WTC11 (cell line): Measurements from ENCODE around the gene SAFB2.

Experiments
- CTCF ChIP-seq: fragments of 200-600 bp; IDR thresholded peaks from 2 replicates; pipeline ENCODE4 v1.8.0; 2022; ENCODE audit warnings: antibody characterized with exemption
- ESRRA ChIP-seq: sonication (generic); formaldehyde crosslinking; IDR thresholded peaks from 2 replicates; pipeline ENCODE4 v1.8.1; 2022; ENCODE audit warnings: mild to moderate bottlenecking, missing genetic modification reagents, borderline replicate concordance
- HMGXB4 ChIP-seq: sonication (generic); formaldehyde crosslinking; IDR thresholded peaks from 2 replicates; pipeline ENCODE4 v1.8.1; 2023; ENCODE audit warnings: mild to moderate bottlenecking, moderate library complexity, missing genetic modification reagents
- IRF1 ChIP-seq: sonication (generic); formaldehyde crosslinking; IDR thresholded peaks from 2 replicates; pipeline ENCODE4 v1.8.0; 2023; ENCODE audit warnings: missing genetic modification reagents
- IRF2 ChIP-seq: sonication (generic); formaldehyde crosslinking; IDR thresholded peaks from 2 replicates; pipeline ENCODE4 v1.8.0; 2022; ENCODE audit warnings: low read depth, missing genetic modification reagents, borderline replicate concordance
- JUN ChIP-seq: sonication (generic); formaldehyde crosslinking; IDR thresholded peaks from 2 replicates; pipeline ENCODE4 v1.8.0; 2023; ENCODE audit warnings: mild to moderate bottlenecking, missing genetic modification reagents
- KAT7 ChIP-seq: sonication (generic); formaldehyde crosslinking; IDR thresholded peaks from 2 replicates; pipeline ENCODE4 v1.8.1; 2023; ENCODE audit warnings: missing genetic modification reagents, mild to moderate bottlenecking, borderline replicate concordance
- NR2C2 ChIP-seq: sonication (generic); formaldehyde crosslinking; IDR thresholded peaks from 2 replicates; pipeline ENCODE4 v1.8.0; 2022; ENCODE audit warnings: mild to moderate bottlenecking, missing genetic modification reagents
- PREB ChIP-seq: sonication (generic); formaldehyde crosslinking; IDR thresholded peaks from 2 replicates; pipeline ENCODE4 v1.8.1; 2022; ENCODE audit warnings: mild to moderate bottlenecking, missing genetic modification reagents, moderate library complexity, borderline replicate concordance
- RELA ChIP-seq: sonication (generic); formaldehyde crosslinking; IDR thresholded peaks from 2 replicates; pipeline ENCODE4 v1.8.1; 2022; ENCODE audit warnings: missing genetic modification reagents, mild to moderate bottlenecking, borderline replicate concordance
- STAT6 ChIP-seq: sonication (generic); formaldehyde crosslinking; conservative IDR thresholded peaks from 2 replicates; pipeline ENCODE4 v1.8.1; 2023; ENCODE audit warnings: mild to moderate bottlenecking, low read depth, missing genetic modification reagents, moderate library complexity
- ZBTB43 ChIP-seq: sonication (generic); formaldehyde crosslinking; IDR thresholded peaks from 2 replicates; pipeline ENCODE4 v1.8.1; 2023; ENCODE audit warnings: mild to moderate bottlenecking, missing genetic modification reagents

GRCh38 chr19:5572556-5573286 is 49.9 kb downstream of the SAFB2 start:
- TF ChIP-seq ZBTB43 (CRISPR knock-in tag) (no peak), CTCF (no peak), STAT6 (no peak), KAT7 (CRISPR knock-in tag) (no peak), IRF1 (no peak), ESRRA (CRISPR knock-in tag) (no peak), PREB (no peak), HMGXB4 (CRISPR knock-in tag) (no peak), JUN (no peak), NR2C2 (no peak), RELA (no peak), IRF2 (CRISPR knock-in tag) (no peak)
